Measurements from ENCODE around the gene TRIP12. TPM values are rescaled to one million over a fixed set of nuclear protein-coding genes. Genes with fewer than 3 reads are reported as not detected.

Gene TRIP12
- total RNA-seq, 2 donors from 2014 or later: 235 to 250 TPM

GRCh38 chr2:229831805-229832509, 89.9 kb downstream of the TRIP12 start:
- no peak overlapping the region for H3K4me3 Mint-ChIP-seq

GRCh38 chr2:229825476-229825875, 96.3 kb downstream of the TRIP12 start:
- Mint-ChIP-seq H3K4me3 (no peak overlapping the region), H3K4me1 (ENCODE audit: low read depth) (peaks cover 29% of the 10 kb centered on the region), H3K27ac (no peak overlapping the region), H3K27me3 (ENCODE audit: low read depth) (no peaks in the 10 kb centered on the region), H3K36me3 (ENCODE audit: insufficient read depth in 2 of 2) (peaks cover 9 to 42% of the 10 kb centered on the region in 2 donors), H3K9me3 (peaks cover 0 to 3% of the 10 kb centered on the region in 2 donors)
- DNase-seq (no peak), ATAC-seq (replicated peaks in 1 of 2) (no peak)

More at GRCh38 chr2:229831805-229832509, 89.9 kb downstream of the TRIP12 start:
- H3K9me3 Mint-ChIP-seq: no peaks in the 10 kb centered on the region
- H3K27ac Mint-ChIP-seq: peak overlapping the region; percentile 41
- peaks cover 4 to 21% of the 10 kb centered on the region in 2 donors for H3K36me3 Mint-ChIP-seq (ENCODE audit: insufficient read depth in 2 of 2)
- ATAC-seq (replicated peaks in 1 of 2) (no peak), DNase-seq (no peak)
- H3K27me3 Mint-ChIP-seq (ENCODE audit: low read depth): no peaks in the 10 kb centered on the region
- peaks cover 42% of the 10 kb centered on the region for H3K4me1 Mint-ChIP-seq (ENCODE audit: low read depth)

DNA sequence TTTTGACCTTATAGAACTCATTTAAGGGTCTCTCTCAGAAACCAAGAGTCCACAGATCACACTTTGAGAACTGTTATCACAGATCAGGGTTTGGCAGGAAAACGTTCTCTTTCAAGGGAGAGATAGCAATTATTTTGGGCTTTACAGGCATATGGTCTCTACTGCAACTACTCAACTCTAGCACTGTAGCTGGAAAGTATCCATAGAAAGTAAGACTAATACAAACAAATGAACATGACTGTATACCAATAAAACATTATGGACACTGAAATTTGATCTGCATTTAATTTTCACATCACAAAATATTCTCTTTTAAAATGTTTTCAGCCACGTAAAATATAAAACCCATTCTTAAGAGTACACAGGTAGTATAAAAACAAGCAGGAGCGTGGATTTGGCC, 100.5 kb downstream of the TRIP12 start:
- H3K4me1 Mint-ChIP-seq (ENCODE audit: low read depth): peaks cover 29% of the 10 kb centered on the region
- ATAC-seq (replicated peaks in 1 of 2): no peak
- H3K27me3 Mint-ChIP-seq (ENCODE audit: low read depth): no peaks in the 10 kb centered on the region
- DNase-seq: no peak
- peaks cover 0 to 3% of the 10 kb centered on the region in 2 donors for H3K9me3 Mint-ChIP-seq
- peak overlapping the region in 1 of 2 donors; percentile 49 for H3K4me3 Mint-ChIP-seq
- H3K27ac Mint-ChIP-seq: no peak overlapping the region
- peaks cover 6 to 35% of the 10 kb centered on the region in 2 donors for H3K36me3 Mint-ChIP-seq (ENCODE audit: insufficient read depth in 2 of 2)

- Mint-ChIP-seq H3K36me3 (ENCODE audit: insufficient read depth in 2 of 2) (peaks cover 4 to 22% of the 10 kb centered on the region in 2 donors), H3K4me1 (ENCODE audit: low read depth) (peaks cover 21% of the 10 kb centered on the region), H3K27me3 (ENCODE audit: low read depth) (no peaks in the 10 kb centered on the region), H3K27ac (no peak overlapping the region), H3K9me3 (no peaks in the 10 kb centered on the region), H3K4me3 (no peak overlapping the region)
- DNase-seq: no peak
- no peak for ATAC-seq (replicated peaks in 1 of 2)
Measured at GRCh38 chr2:229818230-229818629, 103.6 kb downstream of the TRIP12 start.

- DNase-seq (no peak), ATAC-seq (replicated peaks in 1 of 2) (no peak)
- Mint-ChIP-seq H3K4me1 (ENCODE audit: low read depth) (no peaks in the 10 kb centered on the region), H3K27me3 (ENCODE audit: low read depth) (no peaks in the 10 kb centered on the region), H3K9me3 (no peaks in the 10 kb centered on the region), H3K4me3 (no peak overlapping the region), H3K36me3 (ENCODE audit: insufficient read depth in 2 of 2) (peaks cover 5 to 22% of the 10 kb centered on the region in 2 donors), H3K27ac (no peak overlapping the region)
Measured at GRCh38 chr2:229815858-229816257, 106.0 kb downstream of the TRIP12 start.

GRCh38 chr2:229815342-229815741, 106.5 kb downstream of the TRIP12 start:
- Mint-ChIP-seq H3K27me3 (ENCODE audit: low read depth) (no peaks in the 10 kb centered on the region), H3K27ac (no peak overlapping the region), H3K9me3 (no peaks in the 10 kb centered on the region), H3K36me3 (ENCODE audit: insufficient read depth in 2 of 2) (peaks cover 5 to 22% of the 10 kb centered on the region in 2 donors), H3K4me1 (ENCODE audit: low read depth) (no peaks in the 10 kb centered on the region), H3K4me3 (no peak overlapping the region)
- DNase-seq (no peak), ATAC-seq (replicated peaks in 1 of 2) (no peak)

DNA sequence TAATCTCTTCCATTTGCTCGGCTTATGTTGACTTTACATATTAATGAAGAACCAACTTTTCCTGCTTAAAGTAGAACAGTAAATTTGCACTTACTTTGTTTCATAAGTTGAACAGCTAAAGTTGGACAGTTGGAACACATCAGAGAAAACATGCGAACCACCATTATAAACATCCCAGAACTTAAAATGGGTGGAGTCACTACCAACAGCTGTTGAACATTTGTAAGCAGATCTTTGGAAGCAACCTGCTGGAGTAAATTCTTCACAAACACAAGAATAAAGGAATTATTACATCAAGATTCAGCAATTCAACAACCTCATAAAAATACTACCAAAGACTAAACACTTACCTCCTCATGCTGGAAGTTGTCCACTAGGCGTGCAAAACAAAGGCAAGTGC, 111.0 kb downstream of the TRIP12 start:
- DNase-seq: no peak
- H3K27ac Mint-ChIP-seq: no peak overlapping the region
- no peaks in the 10 kb centered on the region for H3K9me3 Mint-ChIP-seq
- H3K36me3 Mint-ChIP-seq (ENCODE audit: insufficient read depth in 2 of 2): peaks cover 7 to 27% of the 10 kb centered on the region in 2 donors
- no peak for ATAC-seq (replicated peaks in 1 of 2)
- no peak overlapping the region for H3K4me3 Mint-ChIP-seq
- H3K4me1 Mint-ChIP-seq (ENCODE audit: low read depth): no peaks in the 10 kb centered on the region
- no peaks in the 10 kb centered on the region for H3K27me3 Mint-ChIP-seq (ENCODE audit: low read depth)

GRCh38 chr2:229805559-229805958, 116.2 kb downstream of the TRIP12 start:
- Mint-ChIP-seq H3K27ac (no peak overlapping the region), H3K36me3 (ENCODE audit: insufficient read depth in 2 of 2) (peaks cover 3 to 18% of the 10 kb centered on the region in 2 donors), H3K27me3 (ENCODE audit: low read depth) (no peaks in the 10 kb centered on the region), H3K9me3 (no peaks in the 10 kb centered on the region), H3K4me1 (ENCODE audit: low read depth) (no peaks in the 10 kb centered on the region), H3K4me3 (no peak overlapping the region)
- no peak for ATAC-seq (replicated peaks in 1 of 2)
- no peak for DNase-seq

- Mint-ChIP-seq H3K36me3 (ENCODE audit: insufficient read depth in 2 of 2) (peaks cover 3 to 18% of the 10 kb centered on the region in 2 donors), H3K27ac (no peak overlapping the region)
- no peak for ATAC-seq (replicated peaks in 1 of 2)
Measured at GRCh38 chr2:229802785-229803184, 119.0 kb downstream of the TRIP12 start.

GRCh38 chr2:229800997-229801754, 120.6 kb downstream of the TRIP12 start:
- DNase-seq: peak; percentile 69 to 71
- peak; percentile 53 to 67 for ATAC-seq (replicated peaks in 1 of 2)
- H3K27me3 Mint-ChIP-seq (ENCODE audit: low read depth): no peaks in the 10 kb centered on the region
- H3K4me1 Mint-ChIP-seq (ENCODE audit: low read depth): no peaks in the 10 kb centered on the region
- no peak overlapping the region for H3K4me3 Mint-ChIP-seq
- peaks cover 3 to 16% of the 10 kb centered on the region in 2 donors for H3K36me3 Mint-ChIP-seq (ENCODE audit: insufficient read depth in 2 of 2)
- H3K9me3 Mint-ChIP-seq: no peaks in the 10 kb centered on the region
- H3K27ac Mint-ChIP-seq: no peak overlapping the region

More at GRCh38 chr2:229802785-229803184, 119.0 kb downstream of the TRIP12 start:
- H3K4me3 Mint-ChIP-seq: no peak overlapping the region
- no peaks in the 10 kb centered on the region for H3K27me3 Mint-ChIP-seq (ENCODE audit: low read depth)
- H3K9me3 Mint-ChIP-seq: no peaks in the 10 kb centered on the region
- H3K4me1 Mint-ChIP-seq (ENCODE audit: low read depth): no peaks in the 10 kb centered on the region
- DNase-seq: no peak

GRCh38 chr2:229798446-229799155, 123.2 kb downstream of the TRIP12 start:
- no peak for DNase-seq
- Mint-ChIP-seq H3K27me3 (ENCODE audit: low read depth) (no peaks in the 10 kb centered on the region), H3K4me3 (no peak overlapping the region), H3K36me3 (ENCODE audit: insufficient read depth in 2 of 2) (peaks cover 3 to 13% of the 10 kb centered on the region in 2 donors), H3K4me1 (ENCODE audit: low read depth) (no peaks in the 10 kb centered on the region), H3K9me3 (no peaks in the 10 kb centered on the region), H3K27ac (peak overlapping the region; percentile 50)
- no peak for ATAC-seq (replicated peaks in 1 of 2)

- DNase-seq: no peak
- H3K9me3 Mint-ChIP-seq: no peaks in the 10 kb centered on the region
- H3K27me3 Mint-ChIP-seq (ENCODE audit: low read depth): no peaks in the 10 kb centered on the region
- no peak for ATAC-seq (replicated peaks in 1 of 2)
- H3K4me3 Mint-ChIP-seq: no peak overlapping the region
- H3K36me3 Mint-ChIP-seq (ENCODE audit: insufficient read depth in 2 of 2): peaks cover 5 to 30% of the 10 kb centered on the region in 2 donors
- H3K27ac Mint-ChIP-seq: no peak overlapping the region
- peaks cover 6% of the 10 kb centered on the region for H3K4me1 Mint-ChIP-seq (ENCODE audit: low read depth)
Measured at GRCh38 chr2:229795058-229795457, 126.8 kb downstream of the TRIP12 start.

GRCh38 chr2:229794636-229795035, 127.2 kb downstream of the TRIP12 start:
- DNase-seq (no peak), ATAC-seq (replicated peaks in 1 of 2) (no peak)
- Mint-ChIP-seq H3K9me3 (no peaks in the 10 kb centered on the region), H3K4me3 (no peak overlapping the region), H3K27ac (no peak overlapping the region), H3K4me1 (ENCODE audit: low read depth) (peaks cover 6% of the 10 kb centered on the region), H3K36me3 (ENCODE audit: insufficient read depth in 2 of 2) (peaks cover 5 to 31% of the 10 kb centered on the region in 2 donors), H3K27me3 (ENCODE audit: low read depth) (no peaks in the 10 kb centered on the region)

All from activated T-cell treated with anti-CD3 and anti-CD28 coated beads, Interleukin-2, amount 50 U/mL, for 72 hours (primary cell).